Thoracic aorta (tissue), 2 donors: ENCODE results near the gene ANKRD11. TPM values are rescaled to one million over a fixed set of nuclear protein-coding genes. Genes with fewer than 3 reads are reported as not detected.
A peak's percentile ranks its signal among the peaks of the same experiment; 100 is the strongest.

Source experiments
- ATAC-seq: fragments of 150-250 bp; one replicate; pipeline ENCODE4 v1.8.0; 2017; ENCODE audit warnings: low read depth; ENCODE audit not compliant: insufficient number of reproducible peaks, low FRiP score
- DNase-seq: peaks from one replicate; pipeline ENCODE4 v3.0.0-alpha.2; 2020; ENCODE audit warnings: low spot score
- H3K27ac ChIP-seq, 2 donors: fragments of 200-600 bp; sonication (generic); 1 replicate in 1 of 2; 2 replicates in 1 of 2; pipeline ENCODE4 v1.5.1; 2016; ENCODE audit warnings: mild to moderate bottlenecking in 2 of 2, moderate library complexity in 2 of 2
- H3K27me3 ChIP-seq: fragments of 200-600 bp; sonication (generic); replicated peaks from 2 replicates; pipeline ENCODE4 v1.6.0; 2016; ENCODE audit warnings: mild to moderate bottlenecking; ENCODE audit not compliant: insufficient read depth
- H3K36me3 ChIP-seq: fragments of 200-600 bp; sonication (generic); one replicate; pipeline ENCODE4 v1.5.1; 2016
- H3K4me1 ChIP-seq, 2 donors: fragments of 200-600 bp; sonication (generic); 1 replicate in 1 of 2; 2 replicates in 1 of 2; pipeline versions ENCODE4 v1.5.1 to v1.6.0; 2016; ENCODE audit warnings: low read depth in 2 of 2, mild to moderate bottlenecking in 1 of 2; ENCODE audit not compliant: control insufficient read depth in 1 of 2
- H3K4me3 ChIP-seq: fragments of 200-600 bp; sonication (generic); 2 replicates; pipeline ENCODE4 v1.5.1; 2016; ENCODE audit warnings: mild to moderate bottlenecking
- H3K9me3 ChIP-seq: fragments of 200-600 bp; sonication (generic); 2 replicates; pipeline ENCODE4 v1.5.1; 2016
- total RNA-seq, 2 donors: library from RNA; depleted of rRNA; stranded (reverse); fragments of >200 nt; gene quantifications; one replicate each; pipeline versions ENCODE4 v1.1.0 to v1.2.3, GENCODE V29; 2016
- TF ChIP-seq, protein P1 (sequence below): fragments of 200-600 bp; sonication (generic); IDR thresholded peaks from one replicate; pipeline ENCODE4 v1.5.1; 2019; ENCODE audit warnings: antibody characterized with exemption

ANKRD11 gene
- total RNA-seq, 2 donors from 2014 or later = 125 to 129 TPM

DNA sequence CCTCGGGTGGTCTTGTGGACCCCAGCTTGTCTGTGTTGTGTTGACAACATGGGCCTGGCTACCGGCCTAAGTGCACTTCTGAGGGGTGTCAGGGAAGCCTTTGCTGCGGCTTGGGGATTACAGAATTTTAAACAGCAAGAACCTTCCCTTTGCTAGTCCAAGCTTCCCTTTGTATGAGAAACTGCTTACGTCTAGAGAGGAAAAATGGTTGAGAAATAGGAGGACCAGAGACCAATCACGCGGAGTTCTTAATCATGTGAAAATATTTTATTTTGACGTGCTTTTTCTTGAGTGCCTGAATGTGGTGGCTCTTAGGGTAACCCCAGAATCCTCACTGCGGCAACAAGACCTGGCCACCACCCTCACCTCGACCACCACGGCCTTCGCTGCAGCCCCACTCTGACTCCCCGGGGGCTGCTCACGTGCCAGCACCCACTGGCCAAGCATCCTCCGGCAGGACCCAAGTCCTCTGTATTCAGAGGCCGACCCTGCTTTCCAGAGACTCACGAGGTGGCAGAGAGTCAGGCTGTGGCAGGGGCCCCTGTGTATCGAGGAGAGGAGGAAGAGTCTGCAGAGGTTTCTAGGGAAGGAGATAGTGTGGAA is 191.6 kb downstream of the ANKRD11 start:
- no peak for ATAC-seq
- no peaks in the 10 kb centered on the region for H3K27me3 ChIP-seq
- TF ChIP-seq, protein P1, sequence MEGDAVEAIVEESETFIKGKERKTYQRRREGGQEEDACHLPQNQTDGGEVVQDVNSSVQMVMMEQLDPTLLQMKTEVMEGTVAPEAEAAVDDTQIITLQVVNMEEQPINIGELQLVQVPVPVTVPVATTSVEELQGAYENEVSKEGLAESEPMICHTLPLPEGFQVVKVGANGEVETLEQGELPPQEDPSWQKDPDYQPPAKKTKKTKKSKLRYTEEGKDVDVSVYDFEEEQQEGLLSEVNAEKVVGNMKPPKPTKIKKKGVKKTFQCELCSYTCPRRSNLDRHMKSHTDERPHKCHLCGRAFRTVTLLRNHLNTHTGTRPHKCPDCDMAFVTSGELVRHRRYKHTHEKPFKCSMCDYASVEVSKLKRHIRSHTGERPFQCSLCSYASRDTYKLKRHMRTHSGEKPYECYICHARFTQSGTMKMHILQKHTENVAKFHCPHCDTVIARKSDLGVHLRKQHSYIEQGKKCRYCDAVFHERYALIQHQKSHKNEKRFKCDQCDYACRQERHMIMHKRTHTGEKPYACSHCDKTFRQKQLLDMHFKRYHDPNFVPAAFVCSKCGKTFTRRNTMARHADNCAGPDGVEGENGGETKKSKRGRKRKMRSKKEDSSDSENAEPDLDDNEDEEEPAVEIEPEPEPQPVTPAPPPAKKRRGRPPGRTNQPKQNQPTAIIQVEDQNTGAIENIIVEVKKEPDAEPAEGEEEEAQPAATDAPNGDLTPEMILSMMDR = no peak
- H3K4me1 ChIP-seq = peaks cover 24 to 40% of the 10 kb centered on the region in 2 donors
- no peak for DNase-seq
- H3K27ac ChIP-seq = peak overlapping the region; percentile 55 to 91
- peaks cover 8% of the 10 kb centered on the region for H3K36me3 ChIP-seq
- no peak overlapping the region for H3K4me3 ChIP-seq
- no peaks in the 10 kb centered on the region for H3K9me3 ChIP-seq

DNA sequence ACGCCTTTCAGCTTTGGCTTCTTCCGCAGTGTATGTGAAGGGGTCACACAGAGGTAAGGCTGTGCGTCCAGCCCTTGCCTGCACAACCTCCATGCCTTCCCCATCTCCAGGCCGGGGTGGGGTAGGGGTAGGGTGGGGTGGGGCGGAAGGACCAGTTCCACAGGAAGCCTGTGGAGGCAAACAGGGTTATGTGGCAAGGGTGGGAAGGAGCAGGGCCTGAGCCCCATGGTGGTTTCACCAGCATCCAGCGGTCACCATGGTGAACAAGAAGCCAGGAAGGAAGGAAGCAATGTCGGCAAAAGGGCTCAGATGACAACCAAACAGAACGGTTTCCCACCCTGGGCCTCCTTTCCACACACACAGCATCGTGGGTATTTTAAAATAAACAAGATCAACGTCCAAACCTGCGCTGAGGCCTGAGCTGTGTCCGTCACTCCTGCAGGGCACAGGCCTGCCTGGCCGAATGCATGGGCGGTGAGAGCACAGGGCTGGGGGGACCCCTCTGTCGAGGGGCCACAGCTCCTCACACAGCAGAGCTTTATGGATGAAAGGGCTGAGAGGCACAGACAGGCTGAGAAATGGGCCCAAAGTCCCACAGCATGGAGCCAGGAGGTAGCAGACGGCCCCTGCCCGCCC is 192.3 kb downstream of the ANKRD11 start:
- TF ChIP-seq, protein P1 = no peak
- H3K27ac ChIP-seq = no peak overlapping the region
- peaks cover 24 to 40% of the 10 kb centered on the region in 2 donors for H3K4me1 ChIP-seq
- H3K27me3 ChIP-seq = no peaks in the 10 kb centered on the region
- H3K9me3 ChIP-seq = no peaks in the 10 kb centered on the region
- peaks cover under 1% of the 10 kb centered on the region for H3K36me3 ChIP-seq
- ATAC-seq (no peak), DNase-seq (no peak)
- H3K4me3 ChIP-seq = no peak overlapping the region

DNA sequence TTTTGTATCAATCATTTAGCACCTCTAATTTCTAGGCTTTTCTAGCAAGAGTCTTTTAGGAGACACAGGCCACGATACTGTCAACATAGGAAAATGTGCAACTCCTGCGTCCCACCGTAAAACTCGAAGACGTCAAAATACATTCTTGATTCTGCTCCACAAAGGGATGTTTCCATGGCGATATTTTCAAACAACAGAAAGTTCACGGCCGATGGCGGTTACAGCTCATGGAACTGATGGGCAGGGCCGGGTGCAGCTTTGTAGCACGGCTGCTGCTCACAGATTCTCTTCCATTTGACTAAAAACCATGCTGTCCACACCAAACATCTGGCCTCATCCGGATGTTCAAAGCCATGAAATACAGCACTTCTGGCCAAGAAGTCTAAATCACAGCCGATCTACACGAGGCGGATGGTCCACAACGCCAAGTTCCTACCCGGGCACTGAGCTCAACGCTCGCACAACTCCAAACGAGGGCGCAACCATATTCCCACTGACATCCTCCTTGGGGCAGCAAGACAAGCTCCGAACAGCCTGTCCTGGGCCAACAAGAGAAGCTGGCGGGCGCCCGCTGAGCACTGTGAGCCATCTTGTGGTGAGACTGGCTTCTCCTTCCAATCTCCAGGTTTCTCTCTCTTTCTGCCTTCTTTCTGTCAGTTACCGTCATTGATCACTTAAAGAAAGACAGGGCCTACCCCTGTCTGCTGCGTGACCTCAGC is 193.0 kb downstream of the ANKRD11 start:
- no peak for DNase-seq
- TF ChIP-seq, protein P1 = no peak
- Histone ChIP-seq H3K4me1 (peaks cover 21 to 35% of the 10 kb centered on the region in 2 donors), H3K36me3 (no peaks in the 10 kb centered on the region), H3K27ac (no peak overlapping the region), H3K4me3 (no peak overlapping the region), H3K9me3 (no peaks in the 10 kb centered on the region), H3K27me3 (no peaks in the 10 kb centered on the region)
- ATAC-seq = no peak

DNA sequence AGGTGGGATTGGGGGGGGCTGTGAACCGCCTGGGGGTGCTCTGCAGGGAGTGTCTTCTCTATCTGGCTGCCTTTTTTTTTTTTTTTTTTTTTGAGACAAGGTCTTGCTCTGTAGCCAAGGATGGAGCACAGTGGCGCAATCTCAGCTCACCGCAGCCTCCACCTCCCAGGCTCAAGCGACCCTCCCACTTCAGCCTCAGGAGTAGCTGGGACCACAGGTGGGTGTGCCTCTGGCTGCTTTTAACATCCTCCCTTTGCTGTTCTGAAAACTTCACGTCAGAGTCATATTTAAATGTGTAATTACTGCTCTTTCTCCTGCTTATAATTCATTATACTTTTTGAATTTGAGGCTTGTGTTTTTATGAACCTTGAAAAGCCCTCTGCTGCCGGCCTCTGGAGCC is 194.4 kb downstream of the ANKRD11 start:
- no peak overlapping the region for H3K4me3 ChIP-seq
- DNase-seq = no peak
- no peak overlapping the region for H3K27ac ChIP-seq
- no peaks in the 10 kb centered on the region for H3K9me3 ChIP-seq
- ATAC-seq = no peak
- peaks cover 8 to 21% of the 10 kb centered on the region in 2 donors for H3K4me1 ChIP-seq
- H3K36me3 ChIP-seq = no peaks in the 10 kb centered on the region
- no peaks in the 10 kb centered on the region for H3K27me3 ChIP-seq
- TF ChIP-seq, protein P1 = no peak

DNA sequence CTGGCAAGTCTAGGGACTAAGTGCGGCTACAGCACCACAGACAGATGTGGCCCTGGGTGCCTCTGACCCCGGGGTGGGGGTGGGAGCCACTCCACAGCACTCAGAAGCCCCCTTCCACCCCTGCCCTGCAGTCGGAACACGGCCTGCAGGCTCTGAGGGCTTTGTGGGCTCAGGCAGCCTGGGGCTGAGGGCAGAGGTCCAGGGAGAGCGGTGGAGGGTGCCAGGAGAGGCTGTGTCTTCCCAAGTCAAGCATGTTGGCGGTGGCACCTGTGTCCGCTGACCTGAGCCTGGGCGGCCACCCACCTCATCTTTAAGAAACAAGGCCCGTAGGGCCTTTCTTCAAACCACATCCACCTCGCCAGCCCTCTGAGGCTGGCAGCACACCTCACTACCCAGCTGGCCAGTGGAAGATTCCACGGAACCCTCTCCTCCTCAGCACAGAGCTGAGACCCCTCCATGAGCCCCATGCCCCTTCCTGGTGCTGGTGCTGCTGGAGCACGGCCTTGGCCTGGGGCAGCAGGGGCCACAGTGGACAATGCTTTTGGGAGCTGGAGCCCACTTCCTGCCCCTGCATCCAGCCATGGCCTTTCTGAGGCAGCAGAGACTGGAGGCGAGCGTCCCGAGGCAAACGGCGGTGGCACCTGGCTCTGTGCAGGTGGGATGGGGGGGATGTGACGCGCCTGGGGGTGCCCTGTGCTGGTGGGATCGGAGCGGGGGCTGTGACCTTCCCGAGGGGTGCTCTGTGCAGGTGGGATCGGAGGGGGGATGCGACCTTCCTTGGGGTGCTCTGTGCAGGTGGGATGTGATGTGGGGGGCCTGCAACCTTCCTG is 195.1 kb downstream of the ANKRD11 start:
- Histone ChIP-seq H3K4me1 (peaks cover 3 to 15% of the 10 kb centered on the region in 2 donors), H3K36me3 (no peaks in the 10 kb centered on the region), H3K27ac (no peak overlapping the region), H3K9me3 (no peaks in the 10 kb centered on the region), H3K4me3 (no peak overlapping the region), H3K27me3 (no peaks in the 10 kb centered on the region)
- ATAC-seq = no peak
- TF ChIP-seq, protein P1 = no peak
- DNase-seq = no peak
